Neural progenitor cell (in vitro differentiated cells): Measurements from ENCODE around the gene EXOC4.

Experiments used
- EZH2 ChIP-seq: fragments of 200-600 bp; sonication (generic); IDR thresholded peaks from 2 replicates; pipeline ENCODE4 v1.6.1; 2017; ENCODE audit warnings: antibody characterized with exemption, mild to moderate bottlenecking, moderate library complexity
- EZH2phosphoT487 ChIP-seq: fragments of 200-600 bp; sonication (generic); IDR thresholded peaks from 2 replicates; pipeline ENCODE4 v1.6.1; 2017; ENCODE audit warnings: antibody characterized with exemption
- TF ChIP-seq, protein P1 (sequence below): fragments of 200-600 bp; sonication (generic); IDR thresholded peaks from 2 replicates; pipeline ENCODE4 v1.5.1; 2017; ENCODE audit warnings: antibody characterized with exemption, mild to moderate bottlenecking

DNA sequence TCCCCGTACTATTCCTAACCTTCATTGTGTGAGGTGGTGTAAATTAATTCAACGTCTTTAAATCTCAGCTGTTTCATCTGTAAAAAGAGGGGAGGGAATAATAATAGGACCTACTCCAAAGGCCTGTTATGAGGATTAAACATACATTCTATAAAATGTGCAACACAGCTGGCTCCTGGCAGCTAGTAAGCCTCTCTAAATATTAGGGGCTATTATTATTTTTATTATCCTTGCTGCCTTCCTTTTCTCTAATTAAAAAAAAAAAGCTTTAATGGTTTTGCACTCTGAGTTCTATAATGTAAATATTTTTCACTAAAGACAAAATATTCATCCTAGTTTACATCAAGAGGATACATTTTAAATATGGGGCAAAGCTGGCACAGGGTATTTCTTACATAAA is 19.5 kb downstream of the EXOC4 start:
- TF ChIP-seq, protein P1, sequence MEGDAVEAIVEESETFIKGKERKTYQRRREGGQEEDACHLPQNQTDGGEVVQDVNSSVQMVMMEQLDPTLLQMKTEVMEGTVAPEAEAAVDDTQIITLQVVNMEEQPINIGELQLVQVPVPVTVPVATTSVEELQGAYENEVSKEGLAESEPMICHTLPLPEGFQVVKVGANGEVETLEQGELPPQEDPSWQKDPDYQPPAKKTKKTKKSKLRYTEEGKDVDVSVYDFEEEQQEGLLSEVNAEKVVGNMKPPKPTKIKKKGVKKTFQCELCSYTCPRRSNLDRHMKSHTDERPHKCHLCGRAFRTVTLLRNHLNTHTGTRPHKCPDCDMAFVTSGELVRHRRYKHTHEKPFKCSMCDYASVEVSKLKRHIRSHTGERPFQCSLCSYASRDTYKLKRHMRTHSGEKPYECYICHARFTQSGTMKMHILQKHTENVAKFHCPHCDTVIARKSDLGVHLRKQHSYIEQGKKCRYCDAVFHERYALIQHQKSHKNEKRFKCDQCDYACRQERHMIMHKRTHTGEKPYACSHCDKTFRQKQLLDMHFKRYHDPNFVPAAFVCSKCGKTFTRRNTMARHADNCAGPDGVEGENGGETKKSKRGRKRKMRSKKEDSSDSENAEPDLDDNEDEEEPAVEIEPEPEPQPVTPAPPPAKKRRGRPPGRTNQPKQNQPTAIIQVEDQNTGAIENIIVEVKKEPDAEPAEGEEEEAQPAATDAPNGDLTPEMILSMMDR, result no peak
- no peak for TF ChIP-seq EZH2phosphoT487
- TF ChIP-seq EZH2, result no peak
